Measurements from ENCODE around the gene LURAP1L.
A peak's percentile ranks its signal among the peaks of the same experiment; 100 is the strongest.

The LURAP1L gene

GRCh38 chr9:12774861-12775678, at the start of gene LURAP1L:
Gene LURAP1L (plus strand): TSS chr9:12775020. CDS start chr9:12775716, 696 bp downstream.
- no peak for FAIRE-seq

GRCh38 chr9:12726795-12727194, 48.0 kb upstream of the LURAP1L start:
- FAIRE-seq = no peak
- DNase-seq (ENCODE audit: insufficient read length, low spot score) = no peak

More at GRCh38 chr9:12774861-12775678, at the start of gene LURAP1L:
- peak; percentile 41 for DNase-seq (ENCODE audit: insufficient read length, low spot score)

GRCh38 chr9:12730198-12730597, 44.6 kb upstream of the LURAP1L start:
- no peak for FAIRE-seq
- DNase-seq (ENCODE audit: insufficient read length, low spot score) = no peak

GRCh38 chr9:12730927-12731326, 43.9 kb upstream of the LURAP1L start:
- DNase-seq (ENCODE audit: insufficient read length, low spot score) (no peak), FAIRE-seq (no peak)

- FAIRE-seq = no peak
- DNase-seq (ENCODE audit: insufficient read length, low spot score) = no peak
Measured at GRCh38 chr9:12732971-12733370, 41.8 kb upstream of the LURAP1L start.

GRCh38 chr9:12735665-12736064, 39.2 kb upstream of the LURAP1L start:
- FAIRE-seq (no peak), DNase-seq (ENCODE audit: insufficient read length, low spot score) (no peak)

- FAIRE-seq (no peak), DNase-seq (ENCODE audit: insufficient read length, low spot score) (no peak)
Measured at GRCh38 chr9:12737871-12738270, 36.9 kb upstream of the LURAP1L start.

GRCh38 chr9:12739014-12739652, 35.7 kb upstream of the LURAP1L start:
- DNase-seq (ENCODE audit: insufficient read length, low spot score) (peak; percentile 10), FAIRE-seq (no peak)

GRCh38 chr9:12740845-12741244, 34.0 kb upstream of the LURAP1L start:
- FAIRE-seq = no peak
- no peak for DNase-seq (ENCODE audit: insufficient read length, low spot score)

- FAIRE-seq = no peak
- no peak for DNase-seq (ENCODE audit: insufficient read length, low spot score)
Measured at GRCh38 chr9:12748016-12748415, 26.8 kb upstream of the LURAP1L start.

GRCh38 chr9:12748954-12749353, 25.9 kb upstream of the LURAP1L start:
- FAIRE-seq = no peak
- no peak for DNase-seq (ENCODE audit: insufficient read length, low spot score)

- FAIRE-seq (no peak), DNase-seq (ENCODE audit: insufficient read length, low spot score) (no peak)
Measured at GRCh38 chr9:12753931-12754330, 20.9 kb upstream of the LURAP1L start.

GRCh38 chr9:12759761-12760160, 15.1 kb upstream of the LURAP1L start:
- no peak for FAIRE-seq
- no peak for DNase-seq (ENCODE audit: insufficient read length, low spot score)

- no peak for DNase-seq (ENCODE audit: insufficient read length, low spot score)
- FAIRE-seq = no peak
Measured at GRCh38 chr9:12760758-12761157, 14.1 kb upstream of the LURAP1L start.

- FAIRE-seq = no peak
- no peak for DNase-seq (ENCODE audit: insufficient read length, low spot score)
Measured at GRCh38 chr9:12764150-12764549, 10.7 kb upstream of the LURAP1L start.

- no peak for FAIRE-seq
- no peak for DNase-seq (ENCODE audit: insufficient read length, low spot score)
Measured at GRCh38 chr9:12765088-12765798, 9.6 kb upstream of the LURAP1L start.

- FAIRE-seq (no peak), DNase-seq (ENCODE audit: insufficient read length, low spot score) (no peak)
Measured at GRCh38 chr9:12766357-12766756, 8.5 kb upstream of the LURAP1L start.

- DNase-seq (ENCODE audit: insufficient read length, low spot score) (no peak), FAIRE-seq (no peak)
Measured at GRCh38 chr9:12770261-12770660, 4.6 kb upstream of the LURAP1L start.

- FAIRE-seq (no peak), DNase-seq (ENCODE audit: insufficient read length, low spot score) (no peak)
Measured at GRCh38 chr9:12771891-12772290, 2.9 kb upstream of the LURAP1L start.

GRCh38 chr9:12773562-12773961, 1.3 kb upstream of the LURAP1L start:
- DNase-seq (ENCODE audit: insufficient read length, low spot score) (no peak), FAIRE-seq (no peak)

GRCh38 chr9:12775679-12776512, 1.1 kb downstream of the LURAP1L start:
- no peak for FAIRE-seq
- peak; percentile 62 for DNase-seq (ENCODE audit: insufficient read length, low spot score)
